SK-N-SH treated with all-trans-retinoic acid at 6 μM for 48 hours (cell line): ENCODE results near the gene NOL11.

Experiments
- ARNTL ChIP-seq: fragments of 450-650 bp; formaldehyde crosslinking; IDR thresholded peaks from 2 replicates; pipeline ENCODE4 v1.5.0; 2020; ENCODE audit warnings: low read depth, mild to moderate bottlenecking, moderate library complexity, borderline replicate concordance
- BACH2 ChIP-seq: fragments of 250-450 bp; sonication (Bioruptor Pico); IDR thresholded peaks from 2 replicates; pipeline ENCODE4 v1.9.0; 2021; ENCODE audit warnings: mild to moderate bottlenecking, borderline replicate concordance
- ESRRG ChIP-seq: fragments of 250-450 bp; sonication (Bioruptor Pico); IDR thresholded peaks from 2 replicates; pipeline ENCODE4 v1.6.1; 2021; ENCODE audit warnings: mild to moderate bottlenecking
- GLIS3 ChIP-seq: fragments of 250-450 bp; sonication (Bioruptor Pico); IDR thresholded peaks from 2 replicates; pipeline ENCODE4 v1.5.0; 2020; ENCODE audit warnings: mild to moderate bottlenecking, moderate library complexity
- POU6F1 ChIP-seq: fragments of 250-450 bp; sonication (Bioruptor Pico); IDR thresholded peaks from 2 replicates; pipeline ENCODE4 v1.8.0; 2021; ENCODE audit warnings: low read depth, mild to moderate bottlenecking, moderate library complexity, borderline replicate concordance
- RARB ChIP-seq: fragments of 250-450 bp; sonication (Bioruptor Pico); IDR thresholded peaks from 2 replicates; pipeline ENCODE4 v1.8.0; 2021; ENCODE audit warnings: mild to moderate bottlenecking, moderate library complexity
- TCF4 ChIP-seq: fragments of 250-450 bp; sonication (Bioruptor Pico); IDR thresholded peaks from 2 replicates; pipeline ENCODE4 v1.8.0; 2021; ENCODE audit warnings: mild to moderate bottlenecking, moderate library complexity, borderline replicate concordance
- ZC3H10 ChIP-seq: fragments of 250-450 bp; sonication (Bioruptor Pico); IDR thresholded peaks from 2 replicates; pipeline ENCODE4 v1.5.1; 2021; ENCODE audit warnings: mild to moderate bottlenecking, moderate library complexity
- ZFP30 ChIP-seq: fragments of 450-650 bp; formaldehyde crosslinking; IDR thresholded peaks from 2 replicates; pipeline ENCODE4 v1.5.0; 2022; ENCODE audit warnings: mild to moderate bottlenecking, moderate library complexity

DNA sequence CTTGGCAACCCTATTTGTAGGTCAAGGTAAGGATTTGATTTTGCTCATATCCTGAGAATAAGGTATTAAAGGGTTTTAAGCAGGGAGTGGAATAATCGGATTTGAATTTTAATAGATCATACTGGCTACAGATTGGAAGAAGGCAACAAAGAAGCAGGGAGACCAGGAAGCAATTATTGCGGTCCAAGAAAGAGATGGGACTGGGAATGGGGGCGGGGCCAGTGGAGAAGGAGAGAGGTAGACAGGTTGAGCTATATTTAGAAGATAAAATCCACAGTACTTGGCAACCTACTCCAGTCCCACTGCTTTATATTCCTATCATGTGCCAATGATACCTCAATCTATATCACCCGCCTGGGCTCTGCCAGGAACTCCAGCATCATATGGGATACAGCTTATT is 5.8 kb upstream of the NOL11 start:
- no peak for TF ChIP-seq POU6F1 (CRISPR knock-in tag)
- no peak for TF ChIP-seq TCF4 (CRISPR knock-in tag)
- TF ChIP-seq ZFP30 (CRISPR knock-in tag), result no peak
- TF ChIP-seq ESRRG (CRISPR knock-in tag), result no peak
- TF ChIP-seq GLIS3, result no peak
- no peak for TF ChIP-seq RARB
- TF ChIP-seq BACH2 (CRISPR knock-in tag), result no peak
- TF ChIP-seq ZC3H10 (CRISPR knock-in tag), result no peak
- TF ChIP-seq ARNTL, result no peak
